Endodermal cell (in vitro differentiated cells): ENCODE results near the gene SLC22A14. TPM values are rescaled to one million over a fixed set of nuclear protein-coding genes. Genes with fewer than 3 reads are reported as not detected.

Experiments used
- DNase-seq: peaks from one replicate; pipeline ENCODE4 v3.0.0-alpha.2; 2017
- H3K27ac ChIP-seq: 2 replicates; pipeline ENCODE4 v1.5.1; 2013; ENCODE audit warnings: mild to moderate bottlenecking, low read depth, low read length, moderate library complexity
- H3K27me3 ChIP-seq: 2 replicates; pipeline ENCODE4 v1.6.1; 2013; ENCODE audit warnings: mild to moderate bottlenecking, low read length, moderate library complexity; ENCODE audit not compliant: insufficient read depth, control insufficient read depth, poor library complexity, severe bottlenecking
- H3K36me3 ChIP-seq: 2 replicates; pipeline ENCODE4 v1.7.0; 2013; ENCODE audit warnings: mild to moderate bottlenecking, low read length, moderate library complexity; ENCODE audit not compliant: control insufficient read depth, insufficient read depth
- H3K4me1 ChIP-seq: one replicate; pipeline ENCODE4 v1.7.0; 2013; ENCODE audit warnings: low read length; ENCODE audit not compliant: control insufficient read depth, insufficient read depth
- H3K4me3 ChIP-seq: 2 replicates; pipeline ENCODE4 v1.5.1; 2013; ENCODE audit warnings: mild to moderate bottlenecking, low read length, moderate library complexity
- H3K9ac ChIP-seq: 2 replicates; pipeline ENCODE4 v1.6.1; 2013; ENCODE audit warnings: mild to moderate bottlenecking, low read length, moderate library complexity; ENCODE audit not compliant: poor library complexity, severe bottlenecking; ENCODE audit errors: extremely low read depth
- H3K9me3 ChIP-seq: 2 replicates; pipeline ENCODE4 v1.6.1; 2013; ENCODE audit warnings: mild to moderate bottlenecking, low read length, moderate library complexity; ENCODE audit not compliant: control insufficient read depth
- H3K27ac Mint-ChIP-seq: 2 replicates; pipeline ENCODE4 v1.8.0; 2020; ENCODE audit warnings: mixed read lengths
- H3K27me3 Mint-ChIP-seq: 2 replicates; pipeline ENCODE4 v1.8.0; 2021; ENCODE audit warnings: mild to moderate bottlenecking, mixed read lengths; ENCODE audit not compliant: insufficient read depth
- H3K36me3 Mint-ChIP-seq: 2 replicates; pipeline ENCODE4 v1.8.0; 2020; ENCODE audit warnings: low read depth, mixed read lengths
- H3K4me1 Mint-ChIP-seq: 2 replicates; pipeline ENCODE4 v1.8.0; 2020; ENCODE audit warnings: mixed read lengths
- H3K4me3 Mint-ChIP-seq: 2 replicates; pipeline ENCODE4 v1.8.0; 2020; ENCODE audit warnings: mild to moderate bottlenecking, moderate library complexity, mixed read lengths
- H3K9me3 Mint-ChIP-seq: 2 replicates; pipeline ENCODE4 v1.8.0; 2020; ENCODE audit warnings: mild to moderate bottlenecking, mixed read lengths
- CTCF ChIP-seq: fragments of 200-600 bp; sonication (generic); conservative IDR thresholded peaks from 2 replicates; pipeline ENCODE4 v1.5.0; 2021; ENCODE audit warnings: antibody characterized with exemption, mild to moderate bottlenecking
- WGBS, 2 experiments: methylation state at CpG; one replicate each; pipeline versions ENCODE4 v1.1.5 to v1.1.7; 2013; ENCODE audit warnings: missing lambda C conversion rate in 2 of 2, mixed read lengths in 1 of 2; ENCODE audit not compliant: insufficient coverage in 1 of 2, insufficient read length in 1 of 2; 5-methylcytosine and 5-hydroxymethylcytosine counted together
- total RNA-seq, 2 donors: library from RNA; stranded (reverse); fragmentation: NEBNext Ultra II Directional in 1 of 2; extraction: Animal tissue kit (Norgen Biotek cat#: 25700) in 1 of 2; gene quantifications; 2 replicates in 1 of 2; 3 replicates in 1 of 2; pipeline ENCODE4 v1.2.1, GENCODE V29; 2021

SLC22A14 gene
- total RNA-seq, 2 donors from 2014 or later: 0.20 TPM; not detected in 1

GRCh38 chr3:38313695-38314094 lies 31.6 kb downstream of the SLC22A14 start:
- Mint-ChIP-seq H3K36me3 (no peaks in the 10 kb centered on the region), H3K4me1 (peaks cover 2% of the 10 kb centered on the region), H3K9me3 (no peaks in the 10 kb centered on the region), H3K27me3 (peaks cover 24% of the 10 kb centered on the region), H3K27ac (no peak overlapping the region), H3K4me3 (no peak overlapping the region)
- TF ChIP-seq CTCF: no peak
- no peaks in the 10 kb centered on the region for H3K27me3 ChIP-seq
- no peak overlapping the region for H3K27ac ChIP-seq
- WGBS, 2 experiments: 81 to 96% methylated on average over 8 to 11 of the region's 11 CpGs
- H3K9ac ChIP-seq: no peak overlapping the region
- peaks cover 4% of the 10 kb centered on the region for H3K4me1 ChIP-seq
- H3K4me3 ChIP-seq: no peak overlapping the region
- DNase-seq: no peak
- no peaks in the 10 kb centered on the region for H3K36me3 ChIP-seq
- no peaks in the 10 kb centered on the region for H3K9me3 ChIP-seq

- Mint-ChIP-seq H3K9me3 (no peaks in the 10 kb centered on the region), H3K4me3 (no peak overlapping the region), H3K27me3 (peaks cover 21% of the 10 kb centered on the region), H3K4me1 (peaks cover 2% of the 10 kb centered on the region), H3K27ac (no peak overlapping the region), H3K36me3 (no peaks in the 10 kb centered on the region)
- no peak overlapping the region for H3K27ac ChIP-seq
- no peaks in the 10 kb centered on the region for H3K27me3 ChIP-seq
- no peaks in the 10 kb centered on the region for H3K36me3 ChIP-seq
- DNase-seq: no peak
- H3K4me3 ChIP-seq: no peak overlapping the region
- no peak overlapping the region for H3K9ac ChIP-seq
- no peaks in the 10 kb centered on the region for H3K9me3 ChIP-seq
- no peak for TF ChIP-seq CTCF
- WGBS, 2 experiments: 63 to 69% methylated on average over 4 of the region's 4 CpGs
- H3K4me1 ChIP-seq: peaks cover 4% of the 10 kb centered on the region
Observed at GRCh38 chr3:38314112-38314763, 32.1 kb downstream of the SLC22A14 start.

- Mint-ChIP-seq H3K27ac (no peak overlapping the region), H3K4me3 (no peak overlapping the region), H3K9me3 (no peaks in the 10 kb centered on the region), H3K4me1 (peaks cover 2% of the 10 kb centered on the region), H3K36me3 (no peaks in the 10 kb centered on the region), H3K27me3 (peaks cover 14% of the 10 kb centered on the region)
- H3K27me3 ChIP-seq: no peaks in the 10 kb centered on the region
- H3K9me3 ChIP-seq: no peaks in the 10 kb centered on the region
- no peak overlapping the region for H3K27ac ChIP-seq
- H3K4me3 ChIP-seq: no peak overlapping the region
- no peak for TF ChIP-seq CTCF
- no peak overlapping the region for H3K9ac ChIP-seq
- WGBS, 2 experiments: 75 to 81% methylated on average over 2 to 5 of the region's 5 CpGs
- H3K36me3 ChIP-seq: no peaks in the 10 kb centered on the region
- peaks cover 4% of the 10 kb centered on the region for H3K4me1 ChIP-seq
- DNase-seq: no peak
Observed at GRCh38 chr3:38314764-38315487, 32.8 kb downstream of the SLC22A14 start.
